IMR-90 (cell line): Measurements from ENCODE around the gene CDH23. TPM values are rescaled to one million over a fixed set of nuclear protein-coding genes. Genes with fewer than 3 reads are reported as not detected.

Experiments used
- ATAC-seq: fragments of 200-7000 bp; cut with Tn5 transposase; 2 replicates; pipeline ENCODE4 v1.9.1; 2020; ENCODE audit warnings: low read depth, mild to moderate bottlenecking, moderate library complexity
- BruUV-seq: library from RNA; stranded (reverse); fragments of 400-500 nt; replicated peaks from 2 replicates; lab custom pipeline; 2021; lab: Mats Ljungman, UMichigan
- CTCF ChIA-PET: fragments of 300-600 bp; formaldehyde crosslinking; extraction: SDS; loops from one replicate; lab custom pipeline; 2021; ENCODE audit warnings: antibody characterized with exemption; lab: Yijun Ruan, JAX
- POLR2A ChIA-PET: fragments of 300-600 bp; sonication (Branson Sonifier 250); formaldehyde crosslinking; loops from one replicate; lab custom pipeline; 2022; ENCODE audit warnings: antibody characterized with exemption; ENCODE audit not compliant: unreplicated experiment; lab: Charles Lee
- DNase-seq: peaks from one replicate; pipeline ENCODE4 v3.0.0; 2013
- H2AFZ ChIP-seq: replicated peaks from 2 replicates; pipeline ENCODE3; 2013; ENCODE audit warnings: low read length, mild to moderate bottlenecking; ENCODE audit not compliant: poor library complexity
- H2AK5ac ChIP-seq: 2 replicates; pipeline ENCODE4 v1.6.1; 2013; ENCODE audit warnings: low read depth, low read length, inconsistent platforms
- H2AK9ac ChIP-seq: replicated peaks from 2 replicates; pipeline ENCODE3; 2013; ENCODE audit warnings: mild to moderate bottlenecking, low read depth, low read length, moderate library complexity; ENCODE audit not compliant: poor library complexity
- H2BK120ac ChIP-seq: 2 replicates; pipeline ENCODE4 v1.6.1; 2013; ENCODE audit warnings: low read depth, low read length, inconsistent platforms
- H2BK15ac ChIP-seq: 3 replicates; pipeline ENCODE4 v1.6.1; 2013; ENCODE audit warnings: low read depth, low read length, inconsistent platforms
- H2BK20ac ChIP-seq: 2 replicates; pipeline ENCODE4 v1.6.1; 2013; ENCODE audit warnings: low read depth, mild to moderate bottlenecking, inconsistent platforms, low read length, moderate library complexity
- H2BK5ac ChIP-seq: 2 replicates; pipeline ENCODE4 v1.6.1; 2013; ENCODE audit warnings: mild to moderate bottlenecking, low read depth, low read length, inconsistent platforms; ENCODE audit not compliant: poor library complexity, severe bottlenecking
- H3K14ac ChIP-seq: replicated peaks from 2 replicates; pipeline ENCODE4 v1.6.1; 2013; ENCODE audit warnings: low read depth, low read length, inconsistent platforms
- H3K18ac ChIP-seq: 2 replicates; pipeline ENCODE4 v1.6.1; 2013; ENCODE audit warnings: low read depth, low read length, control low read depth
- H3K23ac ChIP-seq: 2 replicates; pipeline ENCODE4 v1.6.1; 2013; ENCODE audit warnings: low read depth, low read length, inconsistent platforms
- H3K27ac ChIP-seq: 2 replicates; pipeline ENCODE4 v1.5.1; 2013; ENCODE audit warnings: mild to moderate bottlenecking, control low read depth, low read length; ENCODE audit not compliant: insufficient read depth
- H3K27me3 ChIP-seq: 2 replicates; pipeline ENCODE4 v1.6.1; 2013; ENCODE audit warnings: low read length; ENCODE audit not compliant: control insufficient read depth, insufficient read depth
- H3K36me3 ChIP-seq: 2 replicates; pipeline ENCODE4 v1.6.1; 2013; ENCODE audit warnings: low read length, mixed read lengths; ENCODE audit not compliant: control insufficient read depth, insufficient read depth
- H3K4ac ChIP-seq: 2 replicates; pipeline ENCODE4 v1.6.1; 2013; ENCODE audit warnings: low read depth, low read length, inconsistent platforms
- H3K4me1 ChIP-seq: 2 replicates; pipeline ENCODE4 v1.6.1; 2013; ENCODE audit warnings: low read length, mixed read lengths; ENCODE audit not compliant: control insufficient read depth, insufficient read depth
- H3K4me2 ChIP-seq: 2 replicates; pipeline ENCODE4 v1.6.1; 2013; ENCODE audit warnings: low read depth, mild to moderate bottlenecking, control low read depth, low read length, moderate library complexity
- H3K4me3 ChIP-seq: 2 replicates; pipeline ENCODE4 v1.5.1; 2013; ENCODE audit warnings: low read depth, mild to moderate bottlenecking, control low read depth, low read length, moderate library complexity; ENCODE audit not compliant: insufficient read depth
- H3K56ac ChIP-seq: 2 replicates; pipeline ENCODE4 v1.6.1; 2013; ENCODE audit warnings: low read length, inconsistent platforms; ENCODE audit not compliant: insufficient read depth; ENCODE audit errors: extremely low read depth
- H3K79me1 ChIP-seq, 2 experiments: 2 replicates each; pipeline ENCODE4 v1.6.1; 2013; ENCODE audit warnings: low read length in 2 of 2, inconsistent platforms in 1 of 2, low read depth in 1 of 2
- H3K9ac ChIP-seq: 2 replicates; pipeline ENCODE4 v1.6.1; 2013; ENCODE audit warnings: low read depth, low read length, control low read depth
- H3K9me1 ChIP-seq: 2 replicates; pipeline ENCODE4 v1.6.1; 2013; ENCODE audit warnings: low read length, inconsistent platforms; ENCODE audit not compliant: insufficient read depth
- H3K9me3 ChIP-seq: 2 replicates; pipeline ENCODE4 v1.6.1; 2013; ENCODE audit warnings: low read length; ENCODE audit not compliant: control insufficient read depth, insufficient read depth
- H4K20me1 ChIP-seq: 2 replicates; pipeline ENCODE4 v1.6.1; 2013; ENCODE audit warnings: low read length, inconsistent platforms; ENCODE audit not compliant: insufficient read depth
- H4K5ac ChIP-seq: 2 replicates; pipeline ENCODE4 v1.6.1; 2013; ENCODE audit warnings: mild to moderate bottlenecking, low read depth, low read length, control low read depth
- H4K8ac ChIP-seq, 2 experiments: 2 replicates each; pipeline ENCODE4 v1.6.1; 2013; ENCODE audit warnings: low read depth in 2 of 2, low read length in 2 of 2, control low read depth in 1 of 2, inconsistent platforms in 1 of 2
- H4K91ac ChIP-seq: 2 replicates; pipeline ENCODE4 v1.6.1; 2013; ENCODE audit warnings: low read depth, low read length, inconsistent platforms; ENCODE audit not compliant: insufficient read depth
- BHLHE40 ChIP-seq: fragments of 150-350 bp; IDR thresholded peaks from 2 replicates; pipeline ENCODE4 v1.6.1; 2016; ENCODE audit warnings: mild to moderate bottlenecking, low read depth, low read length
- ELK1 ChIP-seq: fragments of 150-350 bp; IDR thresholded peaks from 2 replicates; pipeline ENCODE4 v1.6.1; 2016; ENCODE audit warnings: low read depth, mild to moderate bottlenecking, low read length, moderate library complexity, borderline replicate concordance
- NFE2L2 ChIP-seq: fragments of 150-350 bp; IDR thresholded peaks from 2 replicates; pipeline ENCODE4 v1.6.1; 2016; ENCODE audit warnings: low read depth, mild to moderate bottlenecking, low read length
- POLR2A ChIP-seq: IDR thresholded peaks from 2 replicates; pipeline ENCODE4 v1.6.1; 2012; ENCODE audit warnings: mild to moderate bottlenecking, low read depth, low read length
- RAD21 ChIP-seq: IDR thresholded peaks from 2 replicates; pipeline ENCODE4 v1.6.1; 2012; ENCODE audit warnings: low read length, improper control_type of control experiment
- RCOR1 ChIP-seq: IDR thresholded peaks from 2 replicates; pipeline ENCODE4 v1.6.1; 2012; ENCODE audit warnings: mild to moderate bottlenecking, low read length, improper control_type of control experiment; ENCODE audit not compliant: insufficient replicate concordance
- RFX5 ChIP-seq: IDR thresholded peaks from 2 replicates; pipeline ENCODE4 v1.8.0; 2012; ENCODE audit warnings: low read depth, mild to moderate bottlenecking, low read length, moderate library complexity
- SMC3 ChIP-seq: fragments of 150-350 bp; IDR thresholded peaks from 2 replicates; pipeline ENCODE4 v1.6.1; 2016; ENCODE audit warnings: low read depth, mild to moderate bottlenecking, antibody characterized with exemption, low read length, moderate library complexity
- WGBS, 2 experiments: methylation state at CpG; one replicate each; pipeline versions ENCODE4 v1.1.5 to v1.1.7; 2013; ENCODE audit warnings: missing lambda C conversion rate in 2 of 2; ENCODE audit not compliant: insufficient read length in 1 of 2; ENCODE audit errors: extremely low coverage in 2 of 2; 5-methylcytosine and 5-hydroxymethylcytosine counted together
- dilution Hi-C: fragments of 300-500 bp; cut with HindIII; formaldehyde crosslinking; loops from one replicate; pipeline ENCODE4 v1.14.3; 2018; ENCODE audit warnings: low sequenced_read_pairs; ENCODE audit not compliant: unreplicated experiment
- in situ Hi-C: fragments of 300-500 bp; cut with MboI; formaldehyde crosslinking; loops from 3 replicates; pipeline ENCODE4 v1.14.3; 2019; ENCODE audit warnings: low sequenced_read_pairs, inconsistent platforms, mixed read lengths
- intact Hi-C: fragments of 100-400 bp; cut with micrococcal nuclease; formaldehyde crosslinking; loops from 2 replicates; pipeline ENCODE4 v1.10.0; 2022
- polyA plus RNA-seq, 3 experiments: library from polyadenylated mRNA; depleted of rRNA; stranded (reverse); fragments of >200 nt; gene quantifications; 2 replicates each; pipeline ENCODE4 v1.2.3, GENCODE V29; 2012; ENCODE audit warnings: low replicate concordance in 1 of 3
- total RNA-seq: library from RNA; depleted of rRNA; stranded (reverse); fragments of >200 nt; gene quantifications from 2 replicates; pipeline ENCODE4 v1.2.3, GENCODE V29; 2012
- TF ChIP-seq, protein P1 (sequence below): conservative IDR thresholded peaks from 2 replicates; pipeline ENCODE4 v1.5.1; 2012; ENCODE audit warnings: mild to moderate bottlenecking, low read depth, low read length, improper control_type of control experiment

Gene CDH23
- total and polyA plus RNA-seq, 2 of the 4 experiments (the other 2 are of a cell fraction), result under 0.01 to 0.03 TPM

DNA sequence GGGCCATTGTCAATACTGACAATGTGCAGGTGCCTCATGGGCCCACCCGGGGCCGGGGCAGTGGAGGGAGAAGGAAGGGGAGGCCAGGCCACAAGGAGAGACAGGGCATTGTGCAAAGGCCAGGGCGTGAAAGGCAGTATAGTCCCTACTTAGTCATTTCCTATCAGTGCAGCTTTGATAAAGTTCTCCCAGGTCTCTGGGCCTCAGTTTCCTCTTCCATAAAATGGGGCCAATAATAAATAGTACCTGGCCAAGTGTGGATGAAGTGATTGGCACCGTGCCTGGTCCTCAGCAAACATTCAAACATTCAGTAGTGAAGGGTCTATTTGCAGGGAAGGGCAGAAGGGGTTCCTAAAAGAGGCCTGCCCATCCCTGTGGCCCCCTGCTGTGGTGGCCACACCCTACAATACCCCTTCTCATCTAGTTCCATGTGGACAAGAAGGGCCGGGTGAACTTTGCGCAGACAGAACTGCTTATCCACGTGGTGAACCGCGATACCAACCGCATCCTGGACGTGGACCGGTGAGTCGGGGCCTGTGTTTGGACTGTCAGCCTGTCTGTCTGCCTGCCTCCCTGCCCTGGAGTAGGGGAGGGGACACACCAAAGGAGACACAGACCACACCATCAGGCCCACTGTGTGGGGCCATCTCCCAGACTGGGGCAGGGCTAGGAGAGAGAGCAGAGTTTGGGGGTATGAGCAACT is 413.5 kb downstream of the CDH23 start:
- Histone ChIP-seq H3K9me1 (no peaks in the 10 kb centered on the region; the same call in 1 of the 2 replicates), H3K36me3 (peaks cover 3% of the 10 kb centered on the region; the same call in 1 of the 2 replicates), H3K18ac (no peak overlapping the region), H3K4me1 (no peaks in the 10 kb centered on the region), H4K8ac (no peak overlapping the region), H2BK5ac (no peak overlapping the region), H2AK9ac (no peak overlapping the region), H4K91ac (no peak overlapping the region), H4K5ac (no peak overlapping the region), H3K27ac (no peak overlapping the region), H3K9ac (no peak overlapping the region), H2BK120ac (no peak overlapping the region), H4K20me1 (peaks cover 10% of the 10 kb centered on the region), H3K14ac (no peak overlapping the region), H2AK5ac (no peak overlapping the region), H3K4me3 (no peak overlapping the region), H2BK20ac (no peak overlapping the region), H3K9me3 (no peaks in the 10 kb centered on the region), H3K27me3 (peaks cover 14% of the 10 kb centered on the region), H3K4me2 (no peak overlapping the region), H2AFZ (no peak overlapping the region), H3K79me1 (no peaks in the 10 kb centered on the region), H2BK15ac (no peak overlapping the region), H3K23ac (no peak overlapping the region), H3K56ac (no peak overlapping the region), H3K4ac (no peak overlapping the region)
- no CpG with 5 or more reads among the region's 13 CpGs for WGBS, 2 experiments
- in situ Hi-C loops, result loop anchor here (10.0 kb wide), 2 partner anchors 425 to 495 kb away; partner anchors contain the start of gene SLC29A3
- dilution Hi-C loops, result no loop called here
- no TSS peak for BruUV-seq
- TF ChIP-seq NFE2L2 (no peak), POLR2A (no peak), BHLHE40 (no peak), RFX5 (no peak), RCOR1 (no peak), SMC3 (no peak), ELK1 (no peak), RAD21 (no peak)
- TF ChIP-seq, protein P1, sequence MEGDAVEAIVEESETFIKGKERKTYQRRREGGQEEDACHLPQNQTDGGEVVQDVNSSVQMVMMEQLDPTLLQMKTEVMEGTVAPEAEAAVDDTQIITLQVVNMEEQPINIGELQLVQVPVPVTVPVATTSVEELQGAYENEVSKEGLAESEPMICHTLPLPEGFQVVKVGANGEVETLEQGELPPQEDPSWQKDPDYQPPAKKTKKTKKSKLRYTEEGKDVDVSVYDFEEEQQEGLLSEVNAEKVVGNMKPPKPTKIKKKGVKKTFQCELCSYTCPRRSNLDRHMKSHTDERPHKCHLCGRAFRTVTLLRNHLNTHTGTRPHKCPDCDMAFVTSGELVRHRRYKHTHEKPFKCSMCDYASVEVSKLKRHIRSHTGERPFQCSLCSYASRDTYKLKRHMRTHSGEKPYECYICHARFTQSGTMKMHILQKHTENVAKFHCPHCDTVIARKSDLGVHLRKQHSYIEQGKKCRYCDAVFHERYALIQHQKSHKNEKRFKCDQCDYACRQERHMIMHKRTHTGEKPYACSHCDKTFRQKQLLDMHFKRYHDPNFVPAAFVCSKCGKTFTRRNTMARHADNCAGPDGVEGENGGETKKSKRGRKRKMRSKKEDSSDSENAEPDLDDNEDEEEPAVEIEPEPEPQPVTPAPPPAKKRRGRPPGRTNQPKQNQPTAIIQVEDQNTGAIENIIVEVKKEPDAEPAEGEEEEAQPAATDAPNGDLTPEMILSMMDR, result no peak
- CTCF ChIA-PET, result interaction anchor here (0.6 kb wide), 1 partner anchor 91 kb away, joined by 3 read pairs; no protein-coding TSS in a partner anchor
- no peak for ATAC-seq
- POLR2A ChIA-PET, result no interaction called here
- DNase-seq, result no peak
- intact Hi-C loops, result loop anchor here (5.0 kb wide), 2 partner anchors 98 to 113 kb away; no protein-coding TSS in a partner anchor
